Fibroblast of mammary gland (primary cell): ENCODE results near the gene SORCS3.
"Not testable (repeated sequence)": the region's sequence is repeated elsewhere in the genome, so short reads cannot be mapped to it uniquely, and the experiment has no call there.

Source experiments
- DNase-seq: peaks from one replicate; pipeline ENCODE4 v3.0.0-alpha.2; 2010; ENCODE audit warnings: low read depth
- H3K4me3 ChIP-seq: 2 replicates; pipeline ENCODE4 v1.5.1; 2011; ENCODE audit warnings: low read depth, mild to moderate bottlenecking, low read length, moderate library complexity; ENCODE audit not compliant: control insufficient read depth
- CTCF ChIP-seq: conservative IDR thresholded peaks from 2 replicates; pipeline ENCODE4 v1.5.1; 2011; ENCODE audit warnings: low read depth, low read length, inconsistent platforms; ENCODE audit not compliant: control insufficient read depth, insufficient read depth

SORCS3 gene

GRCh38 chr10:104688251-104689042 lies 47.4 kb downstream of the SORCS3 start:
- no peak for TF ChIP-seq CTCF
- H3K4me3 ChIP-seq = no peak overlapping the region
- no peak for DNase-seq

- DNase-seq = no peak
- no peak for TF ChIP-seq CTCF
- H3K4me3 ChIP-seq = no peak overlapping the region
These were observed 48.0 kb downstream of the SORCS3 start for GRCh38 chr10:104689105-104689504.

GRCh38 chr10:104689547-104689946 lies 48.5 kb downstream of the SORCS3 start:
- no peak overlapping the region for H3K4me3 ChIP-seq
- no peak for TF ChIP-seq CTCF
- DNase-seq = no peak

GRCh38 chr10:104690101-104690500 lies 49.0 kb downstream of the SORCS3 start:
- no peak for TF ChIP-seq CTCF
- no peak for DNase-seq
- no peak overlapping the region for H3K4me3 ChIP-seq

DNA sequence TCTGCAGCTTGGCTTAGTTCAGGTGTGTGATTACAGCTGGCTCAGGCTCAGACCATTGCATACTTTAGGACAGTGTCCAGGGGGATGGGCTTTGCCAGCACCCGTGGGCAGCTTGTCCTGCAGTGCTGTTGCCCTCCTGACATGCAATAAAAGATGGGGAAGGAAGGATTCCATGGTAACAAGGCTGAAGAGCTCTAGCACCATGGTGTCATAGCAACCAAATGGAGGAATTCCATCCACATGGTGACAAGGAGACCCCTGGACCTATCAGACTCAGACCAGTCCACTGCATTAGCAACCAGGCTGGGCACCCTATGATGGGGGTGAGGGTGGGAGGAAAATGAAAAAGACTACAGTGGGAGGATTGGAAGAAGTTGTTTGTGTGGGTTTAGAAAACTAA lies 49.9 kb downstream of the SORCS3 start:
- no peak for DNase-seq
- no peak for TF ChIP-seq CTCF

DNA sequence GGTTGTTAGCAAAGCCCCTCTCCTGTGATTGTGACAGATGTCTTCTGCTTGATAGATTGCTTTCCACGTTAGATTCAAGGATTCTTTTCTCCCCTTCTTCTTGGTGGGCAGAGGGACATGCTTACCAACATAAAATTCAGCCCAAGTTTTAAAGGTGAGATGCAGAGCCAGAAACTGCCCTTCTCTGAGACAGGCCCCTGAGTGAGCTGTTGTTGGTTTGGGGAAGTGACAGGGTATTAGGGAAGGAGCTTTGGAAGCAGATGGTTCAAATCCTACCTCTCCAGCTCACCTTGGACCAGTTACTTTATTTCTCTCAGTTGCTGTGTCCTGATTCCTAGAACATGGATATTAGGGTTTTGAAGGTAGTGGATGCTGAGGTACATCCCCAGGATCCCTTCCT lies 53.0 kb downstream of the SORCS3 start:
- H3K4me3 ChIP-seq = no peak overlapping the region
- TF ChIP-seq CTCF = no peak
- DNase-seq = no peak

More for the DNA sequence above, 49.9 kb downstream of the SORCS3 start:
- no peak overlapping the region for H3K4me3 ChIP-seq

GRCh38 chr10:104703262-104703661 lies 62.2 kb downstream of the SORCS3 start:
- not testable (repeated sequence) for DNase-seq, H3K4me3 ChIP-seq
